Astrocyte (in vitro differentiated cells and primary cell): Measurements from ENCODE around the gene NCEH1.

ENCODE experiments used
- EZH2 ChIP-seq: IDR thresholded peaks from 2 replicates; pipeline ENCODE4 v1.6.1; 2012; ENCODE audit warnings: mild to moderate bottlenecking, low read length, inconsistent platforms; ENCODE audit not compliant: insufficient read depth
- TF ChIP-seq, protein P1 (sequence below): IDR thresholded peaks from 2 replicates; pipeline ENCODE4 v1.5.1; 2011; ENCODE audit warnings: low read depth, mild to moderate bottlenecking, inconsistent platforms, low read length, moderate library complexity; ENCODE audit not compliant: insufficient read depth

DNA sequence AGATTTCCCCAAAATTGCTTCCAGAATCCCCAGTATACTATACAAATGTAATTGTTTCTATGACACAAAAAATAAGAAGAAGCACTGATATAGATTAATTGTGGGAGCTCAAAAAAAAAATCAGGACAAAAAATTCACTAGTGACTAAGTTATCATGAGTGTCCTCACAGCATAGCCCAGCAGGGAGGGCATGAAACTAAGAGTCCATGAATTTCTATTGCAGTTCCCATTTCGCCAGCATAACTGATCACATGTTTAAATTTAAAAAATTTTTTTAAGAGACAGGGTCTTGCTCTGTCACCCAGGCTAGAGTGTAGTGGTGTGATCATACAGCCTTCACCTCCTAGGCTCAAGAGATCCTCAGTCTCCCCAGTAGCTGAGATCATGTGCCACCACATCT lies 10.6 kb downstream of the NCEH1 start:
- TF ChIP-seq, protein P1, sequence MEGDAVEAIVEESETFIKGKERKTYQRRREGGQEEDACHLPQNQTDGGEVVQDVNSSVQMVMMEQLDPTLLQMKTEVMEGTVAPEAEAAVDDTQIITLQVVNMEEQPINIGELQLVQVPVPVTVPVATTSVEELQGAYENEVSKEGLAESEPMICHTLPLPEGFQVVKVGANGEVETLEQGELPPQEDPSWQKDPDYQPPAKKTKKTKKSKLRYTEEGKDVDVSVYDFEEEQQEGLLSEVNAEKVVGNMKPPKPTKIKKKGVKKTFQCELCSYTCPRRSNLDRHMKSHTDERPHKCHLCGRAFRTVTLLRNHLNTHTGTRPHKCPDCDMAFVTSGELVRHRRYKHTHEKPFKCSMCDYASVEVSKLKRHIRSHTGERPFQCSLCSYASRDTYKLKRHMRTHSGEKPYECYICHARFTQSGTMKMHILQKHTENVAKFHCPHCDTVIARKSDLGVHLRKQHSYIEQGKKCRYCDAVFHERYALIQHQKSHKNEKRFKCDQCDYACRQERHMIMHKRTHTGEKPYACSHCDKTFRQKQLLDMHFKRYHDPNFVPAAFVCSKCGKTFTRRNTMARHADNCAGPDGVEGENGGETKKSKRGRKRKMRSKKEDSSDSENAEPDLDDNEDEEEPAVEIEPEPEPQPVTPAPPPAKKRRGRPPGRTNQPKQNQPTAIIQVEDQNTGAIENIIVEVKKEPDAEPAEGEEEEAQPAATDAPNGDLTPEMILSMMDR = no peak
- TF ChIP-seq EZH2 = no peak
